Measurements from ENCODE around the gene GZMB.

DNA sequence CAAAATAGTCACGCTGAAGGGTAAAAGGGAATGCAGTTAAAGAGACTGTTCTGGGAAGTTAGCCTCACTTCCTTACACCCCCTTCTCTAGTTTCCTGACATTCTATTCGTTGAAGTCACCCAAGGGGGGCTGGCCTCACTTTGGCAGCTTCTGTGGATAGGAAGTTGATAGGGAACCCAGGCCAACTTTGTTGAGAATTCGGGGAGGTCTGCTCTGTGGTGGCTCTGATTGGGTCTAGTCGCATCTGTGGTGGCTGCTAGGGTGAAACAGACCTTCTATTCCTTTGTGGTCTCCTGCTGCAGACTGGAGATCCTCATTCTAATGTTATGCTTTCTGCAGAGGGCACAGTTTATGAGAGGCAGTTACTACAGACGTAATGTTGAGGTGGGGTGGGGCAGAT lies 28.8 kb upstream of the GZMB start:
- TF ChIP-seq CTCF (IDR thresholded peaks at IDR 0.05; ENCODE audit: low read length) (no peak), EZH2 (optimal IDR thresholded peaks at IDR 0.05; ENCODE audit: low read depth, low read length) (no peak), EZH2phosphoT487 (IDR thresholded peaks at IDR 0.05; ENCODE audit: low read length) (no peak)

All from MM.1S (cell line).